Lower leg skin (tissue), 4 donors: ENCODE measurements around the gene CIAO3. TPM values are rescaled to one million over a fixed set of nuclear protein-coding genes. Genes with fewer than 3 reads are reported as not detected.
A peak's percentile ranks its signal among the peaks of the same experiment; 100 is the strongest.

ENCODE experiments used
- DNase-seq, 2 donors: peaks; one replicate each; pipeline ENCODE4 v3.0.0-alpha.2; 2019; ENCODE audit warnings: low spot score in 2 of 2
- H3K4me3 ChIP-seq: fragments of 200-600 bp; sonication (generic); 2 replicates; pipeline ENCODE4 v1.5.1; 2017; ENCODE audit warnings: mild to moderate bottlenecking, low read depth; ENCODE audit not compliant: poor library complexity, severe bottlenecking
- POLR2A ChIP-seq, 2 donors: fragments of 450-650 bp; IDR thresholded peaks; one replicate each; pipeline ENCODE4 v1.6.1; 2016 to 2017; ENCODE audit warnings: antibody characterized with exemption in 2 of 2, mild to moderate bottlenecking in 1 of 2, moderate library complexity in 1 of 2
- WGBS, 2 donors: methylation state at CpG; one replicate each; pipeline ENCODE4 v1.1.5; 2018; 5-methylcytosine and 5-hydroxymethylcytosine counted together
- intact Hi-C: fragments of 100-400 bp; cut with DNase I; formaldehyde crosslinking; loops from one replicate; pipeline ENCODE4 v1.15.0; 2023; ENCODE audit warnings: low total_unique reads
- total RNA-seq, 4 donors: library from RNA; depleted of rRNA; stranded (reverse); fragments of >200 nt; gene quantifications; one replicate each; pipeline ENCODE4 v1.1.0, GENCODE V29; 2016
- TF ChIP-seq, protein P1 (sequence below), 3 donors: fragments of 450-650 bp; IDR thresholded peaks; one replicate each; pipeline ENCODE4 v1.5.1; 2016; ENCODE audit warnings: antibody characterized with exemption in 3 of 3, mild to moderate bottlenecking in 3 of 3, moderate library complexity in 2 of 3

Gene CIAO3
- total RNA-seq, 4 donors from 2014 or later, result 34.7 to 75.8 (median 42.2) TPM

DNA sequence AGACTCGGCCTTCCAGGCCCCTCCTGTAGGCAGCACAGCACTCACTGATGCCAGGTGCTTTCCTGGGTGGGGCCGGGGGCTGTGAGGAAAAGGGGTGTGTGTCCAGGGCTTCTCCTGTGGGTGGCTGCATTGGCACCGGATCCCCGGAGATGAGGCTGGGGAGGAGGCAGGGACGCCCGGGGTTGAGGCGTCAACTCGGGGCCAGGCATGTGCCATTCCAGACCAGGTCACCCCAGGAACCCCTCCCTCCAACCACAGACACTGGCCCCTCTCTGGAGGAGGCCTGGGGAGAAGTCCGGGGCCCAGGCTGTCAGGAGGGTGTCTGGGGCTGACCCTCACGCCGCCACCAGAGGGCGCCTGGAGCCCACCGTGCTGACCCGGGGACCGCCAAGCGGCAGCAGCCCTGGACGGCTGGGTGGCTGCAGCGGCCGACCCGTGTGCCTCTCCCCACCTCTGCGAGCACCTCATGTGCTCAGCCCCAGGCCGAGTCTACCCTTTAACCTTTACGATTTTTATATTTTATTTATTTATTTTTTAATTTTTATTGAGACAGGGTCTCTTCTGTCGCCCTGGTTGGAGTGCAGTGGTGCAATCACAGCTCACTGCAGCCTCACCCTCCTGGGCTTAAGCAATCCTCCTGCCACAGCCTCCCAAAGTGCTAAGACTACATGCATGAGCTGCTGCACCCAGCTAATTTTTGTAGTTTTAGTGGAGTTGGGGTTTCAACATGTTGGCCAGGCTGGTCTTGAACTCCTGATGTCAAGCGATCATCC lies 29.1 kb downstream of the CIAO3 start:
- 8 to 13% methylated on average over 24 to 25 of the region's 25 CpGs for WGBS, 2 donors
- TF ChIP-seq POLR2A (IDR thresholded peaks at IDR 0.05), result no peak
- TF ChIP-seq, protein P1, sequence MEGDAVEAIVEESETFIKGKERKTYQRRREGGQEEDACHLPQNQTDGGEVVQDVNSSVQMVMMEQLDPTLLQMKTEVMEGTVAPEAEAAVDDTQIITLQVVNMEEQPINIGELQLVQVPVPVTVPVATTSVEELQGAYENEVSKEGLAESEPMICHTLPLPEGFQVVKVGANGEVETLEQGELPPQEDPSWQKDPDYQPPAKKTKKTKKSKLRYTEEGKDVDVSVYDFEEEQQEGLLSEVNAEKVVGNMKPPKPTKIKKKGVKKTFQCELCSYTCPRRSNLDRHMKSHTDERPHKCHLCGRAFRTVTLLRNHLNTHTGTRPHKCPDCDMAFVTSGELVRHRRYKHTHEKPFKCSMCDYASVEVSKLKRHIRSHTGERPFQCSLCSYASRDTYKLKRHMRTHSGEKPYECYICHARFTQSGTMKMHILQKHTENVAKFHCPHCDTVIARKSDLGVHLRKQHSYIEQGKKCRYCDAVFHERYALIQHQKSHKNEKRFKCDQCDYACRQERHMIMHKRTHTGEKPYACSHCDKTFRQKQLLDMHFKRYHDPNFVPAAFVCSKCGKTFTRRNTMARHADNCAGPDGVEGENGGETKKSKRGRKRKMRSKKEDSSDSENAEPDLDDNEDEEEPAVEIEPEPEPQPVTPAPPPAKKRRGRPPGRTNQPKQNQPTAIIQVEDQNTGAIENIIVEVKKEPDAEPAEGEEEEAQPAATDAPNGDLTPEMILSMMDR (IDR thresholded peaks at IDR 0.05), result peak in 1 of 3 donors; percentile 35
- intact Hi-C loops, result loop anchor here (5.0 to 10.0 kb wide), 2 partner anchors 71 to 383 kb away; partner anchors contain the start of gene C1QTNF8
- H3K4me3 ChIP-seq, result no peak overlapping the region
- DNase-seq, result peak in 1 of 2 donors; percentile 95

DNA sequence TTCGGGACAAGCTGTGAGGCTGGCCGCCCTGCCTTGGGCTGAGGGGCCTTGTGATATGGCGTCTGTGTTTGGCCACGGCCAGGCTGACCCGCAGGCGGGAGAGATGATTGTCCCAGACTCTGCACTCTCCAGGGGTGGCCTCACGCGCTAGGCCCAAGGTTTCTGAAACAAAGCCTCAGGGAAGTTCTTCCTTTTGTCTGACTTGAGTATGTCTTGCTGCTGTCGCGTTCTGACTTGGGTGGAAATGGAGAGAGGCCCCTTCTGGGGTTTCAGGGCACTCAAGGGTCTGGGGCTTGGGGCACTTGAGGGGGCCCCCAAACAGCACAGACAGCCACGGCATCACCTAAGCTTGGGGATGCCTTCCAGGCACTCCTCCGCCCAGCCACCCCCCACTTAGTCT lies 29.7 kb downstream of the CIAO3 start:
- H3K4me3 ChIP-seq, result no peak overlapping the region
- intact Hi-C loops, result loop anchor here (5.0 to 10.0 kb wide), 2 partner anchors 71 to 384 kb away; partner anchors contain the start of gene C1QTNF8
- no peak for DNase-seq
- 55 to 61% methylated on average over 9 to 12 of the region's 12 CpGs for WGBS, 2 donors
- no peak for TF ChIP-seq POLR2A (IDR thresholded peaks at IDR 0.05)
- TF ChIP-seq, protein P1 (IDR thresholded peaks at IDR 0.05), result no peak

DNA sequence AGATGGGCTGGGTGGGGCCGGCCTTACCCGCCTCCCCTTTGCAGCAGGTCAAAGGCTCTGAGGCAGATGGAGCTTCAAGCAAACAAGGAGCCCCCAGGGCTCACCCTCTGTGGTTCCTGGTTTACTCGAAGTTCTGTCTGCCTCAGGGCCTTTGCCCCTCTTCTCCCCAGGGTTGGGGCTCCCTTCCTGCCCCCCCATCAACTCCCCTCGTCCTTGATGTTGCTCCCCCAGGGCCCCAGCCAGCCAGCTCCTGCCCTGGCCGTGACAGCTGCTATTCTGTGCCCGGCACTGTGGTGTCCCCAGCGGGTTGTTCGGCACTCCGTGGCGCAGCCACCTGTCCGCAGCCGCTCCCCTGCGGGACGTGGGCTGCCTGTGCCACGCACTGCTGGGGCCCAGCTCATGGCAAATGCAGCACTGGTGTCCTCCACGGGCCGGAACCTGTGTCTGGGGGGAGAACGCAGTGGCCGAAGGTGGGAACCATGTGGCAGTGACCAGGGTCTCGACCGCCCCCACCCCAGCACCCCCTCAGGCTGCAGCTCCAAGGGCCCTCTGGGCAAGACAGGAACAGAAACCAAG lies 30.2 kb downstream of the CIAO3 start:
- no peak for DNase-seq
- 17 to 50% methylated on average over 7 to 14 of the region's 21 CpGs for WGBS, 2 donors
- TF ChIP-seq, protein P1 (IDR thresholded peaks at IDR 0.05), result no peak
- no peak for TF ChIP-seq POLR2A (IDR thresholded peaks at IDR 0.05)
- no peak overlapping the region for H3K4me3 ChIP-seq
- intact Hi-C loops, result loop anchor here (5.0 to 10.0 kb wide), 2 partner anchors 72 to 384 kb away; partner anchors contain the start of gene C1QTNF8

DNA sequence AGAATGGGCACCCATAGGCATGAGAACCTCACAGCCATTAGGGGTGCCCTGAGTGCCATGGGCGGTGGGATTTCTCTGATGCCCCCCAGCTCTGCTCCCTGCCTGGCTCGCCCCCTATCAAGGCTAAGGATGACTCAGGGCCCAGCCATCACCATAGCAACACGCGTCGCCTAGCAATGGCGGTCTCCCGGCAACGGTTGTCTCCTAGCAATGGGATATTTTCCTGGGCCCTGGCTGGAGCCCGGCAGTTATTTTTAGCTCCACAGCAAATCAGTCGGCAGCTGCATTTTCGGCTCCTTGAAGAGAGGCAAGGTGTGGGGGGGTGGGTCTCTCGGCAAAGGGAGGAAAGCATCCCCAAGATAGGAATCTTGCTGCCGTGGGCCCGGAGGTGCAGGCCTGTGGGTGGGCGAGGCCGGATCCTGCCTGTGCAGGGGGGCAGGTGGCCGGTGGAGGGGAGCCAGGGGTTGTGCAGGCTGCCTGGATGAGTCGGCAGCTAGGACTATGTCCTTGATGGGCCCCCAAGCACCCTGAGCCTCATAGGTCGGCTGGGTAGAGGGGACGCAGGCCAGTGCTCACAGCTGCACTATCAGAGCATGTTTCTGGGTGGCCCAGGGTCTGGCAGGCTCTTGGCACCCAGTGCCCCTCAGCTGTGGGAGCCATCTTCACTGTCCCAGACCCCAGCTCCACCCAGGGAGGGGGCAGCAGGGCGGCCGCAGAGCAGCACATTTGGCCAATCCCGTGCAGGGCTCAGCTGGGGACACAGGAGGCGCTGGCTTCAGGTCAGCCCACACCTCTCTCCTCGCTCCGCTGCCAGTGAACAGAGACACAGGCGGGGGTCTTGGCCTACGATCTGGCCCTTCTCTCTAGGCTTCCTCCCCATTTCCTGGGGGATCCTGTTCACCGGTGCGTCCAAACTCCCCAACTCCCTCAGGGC lies 31.0 kb downstream of the CIAO3 start:
- intact Hi-C loops, result loop anchor here (5.0 to 10.0 kb wide), 2 partner anchors 72 to 385 kb away; partner anchors contain the start of gene C1QTNF8
- H3K4me3 ChIP-seq, result no peak overlapping the region
- no peak for DNase-seq
- TF ChIP-seq, protein P1 (IDR thresholded peaks at IDR 0.05), result no peak
- WGBS, 2 donors, result 20 to 25% methylated on average over 28 to 29 of the region's 30 CpGs

DNA sequence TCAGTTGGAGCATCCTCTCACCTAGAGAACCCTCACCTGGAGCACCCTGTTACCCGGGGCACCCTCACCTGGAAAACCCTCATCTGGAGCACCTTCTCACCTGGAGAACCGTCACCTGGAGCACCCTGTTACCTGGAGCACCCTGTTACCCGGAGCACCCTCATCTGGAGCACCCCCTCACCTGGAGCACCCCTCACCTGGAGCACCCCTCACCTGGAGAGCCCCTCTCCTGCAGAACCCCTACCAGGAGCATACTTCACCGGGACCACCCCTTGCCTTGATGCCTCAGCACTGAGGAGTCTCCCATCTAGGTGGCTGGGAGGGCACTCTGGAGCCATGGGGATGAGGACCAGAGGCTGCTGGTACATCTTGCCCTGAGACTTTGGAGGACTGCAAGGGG lies 31.8 kb downstream of the CIAO3 start:
- no peak for DNase-seq
- 79 to 83% methylated on average over 3 of the region's 4 CpGs for WGBS, 2 donors
- intact Hi-C loops, result no loop called here
- no peak for TF ChIP-seq POLR2A (IDR thresholded peaks at IDR 0.05)
- TF ChIP-seq, protein P1 (IDR thresholded peaks at IDR 0.05), result no peak
- H3K4me3 ChIP-seq, result no peak overlapping the region
